Panc1 (cell line): ENCODE data around the gene PLEKHA1. TPM values are rescaled to one million over a fixed set of nuclear protein-coding genes. Genes with fewer than 3 reads are reported as not detected.

ENCODE experiments used
- ATAC-seq: fragments of 200-7000 bp; cut with Tn5 transposase; 2 replicates; pipeline ENCODE4 v1.9.1; 2020; ENCODE audit warnings: mild to moderate bottlenecking, moderate library complexity
- BruUV-seq: library from RNA; stranded (reverse); fragments of 400-500 nt; replicated peaks from 2 replicates; lab custom pipeline; 2021; lab: Mats Ljungman, UMichigan
- CTCF ChIA-PET: fragments of 300-600 bp; sonication (Branson Sonifier 250); formaldehyde crosslinking; loops from one replicate; lab custom pipeline; 2022; ENCODE audit warnings: antibody characterized with exemption; lab: Charles Lee
- POLR2A ChIA-PET: fragments of 300-600 bp; sonication (Branson Sonifier 250); formaldehyde crosslinking; loops from one replicate; lab custom pipeline; 2022; ENCODE audit warnings: antibody characterized with exemption; lab: Charles Lee
- DNase-seq: peaks from one replicate; pipeline ENCODE4 v3.0.0-alpha.2; 2010; ENCODE audit warnings: low read depth, low spot score
- H3K27ac ChIP-seq: 2 replicates; pipeline ENCODE4 v1.5.1; 2011; ENCODE audit warnings: mild to moderate bottlenecking, low read length, inconsistent platforms
- H3K27me3 ChIP-seq: fragments of 200-500 bp; sonication (Bioruptor generic); 2 replicates; pipeline ENCODE4 v1.6.0; 2014; ENCODE audit warnings: low read length, inconsistent platforms; ENCODE audit not compliant: control insufficient read depth, insufficient read depth
- H3K36me3 ChIP-seq: fragments of 200-500 bp; sonication (Bioruptor generic); 2 replicates; pipeline ENCODE4 v1.5.1; 2014; ENCODE audit warnings: inconsistent platforms, mild to moderate bottlenecking, low read length, moderate library complexity; ENCODE audit not compliant: control insufficient read depth, insufficient read depth
- H3K4me1 ChIP-seq: 2 replicates; pipeline ENCODE4 v1.5.1; 2011; ENCODE audit warnings: inconsistent platforms, mild to moderate bottlenecking, low read length, moderate library complexity; ENCODE audit not compliant: control insufficient read depth, insufficient read depth
- H3K4me3 ChIP-seq, 2 experiments: 2 replicates each; pipeline ENCODE4 v1.5.1; 2011 to 2012; ENCODE audit warnings: low read depth in 2 of 2, low read length in 2 of 2, mild to moderate bottlenecking in 2 of 2, inconsistent platforms in 1 of 2, moderate library complexity in 1 of 2
- H3K9me3 ChIP-seq: fragments of 200-500 bp; sonication (Bioruptor generic); 2 replicates; pipeline ENCODE4 v1.5.1; 2014; ENCODE audit warnings: low read depth, mild to moderate bottlenecking, inconsistent platforms, low read length, moderate library complexity; ENCODE audit not compliant: control insufficient read depth, insufficient read depth
- POLR2AphosphoS5 ChIP-seq: IDR thresholded peaks from 2 replicates; pipeline ENCODE4 v1.6.1; 2012; ENCODE audit warnings: mild to moderate bottlenecking, low read depth, low read length, moderate library complexity
- SIN3A ChIP-seq: IDR thresholded peaks from 2 replicates; pipeline ENCODE4 v1.6.1; 2012; ENCODE audit warnings: low read depth, mild to moderate bottlenecking, low read length, moderate library complexity, borderline replicate concordance; ENCODE audit not compliant: insufficient read depth
- TCF7L2 ChIP-seq: IDR thresholded peaks from 2 replicates; pipeline ENCODE4 v1.6.1; 2011; ENCODE audit warnings: mild to moderate bottlenecking, low read depth, low read length, inconsistent platforms
- in situ Hi-C: cut with HindIII; loops from 2 replicates; pipeline ENCODE4 v1.10.0; 2016; ENCODE audit warnings: low sequenced_read_pairs, low pct_unique_long_range_greater_than_20kb
- intact Hi-C: fragments of 100-400 bp; cut with micrococcal nuclease; formaldehyde crosslinking; loops from one replicate; pipeline ENCODE4 v1.10.0; 2022; ENCODE audit not compliant: unreplicated experiment
- total RNA-seq: library from RNA; stranded (reverse); gene quantifications from one replicate; pipeline ENCODE4 v1.2.1, GENCODE V29; 2021; ENCODE audit not compliant: unreplicated experiment
- TF ChIP-seq, protein P1 (sequence below), 2 experiments: IDR thresholded peaks; 2 replicates each; pipeline ENCODE4 v1.6.1; 2011 to 2012; ENCODE audit warnings: low read depth in 2 of 2, control low read depth in 1 of 2, low read length in 1 of 2, mild to moderate bottlenecking in 1 of 2, moderate library complexity in 1 of 2; ENCODE audit not compliant: insufficient read depth in 1 of 2
- TF ChIP-seq, protein P2 (sequence below): fragments of 450-650 bp; IDR thresholded peaks from 2 replicates; pipeline ENCODE4 v1.5.1; 2017; ENCODE audit warnings: mild to moderate bottlenecking

PLEKHA1 gene
- total RNA-seq, 1 experiment from 2014 or later = 95.5 TPM

DNA sequence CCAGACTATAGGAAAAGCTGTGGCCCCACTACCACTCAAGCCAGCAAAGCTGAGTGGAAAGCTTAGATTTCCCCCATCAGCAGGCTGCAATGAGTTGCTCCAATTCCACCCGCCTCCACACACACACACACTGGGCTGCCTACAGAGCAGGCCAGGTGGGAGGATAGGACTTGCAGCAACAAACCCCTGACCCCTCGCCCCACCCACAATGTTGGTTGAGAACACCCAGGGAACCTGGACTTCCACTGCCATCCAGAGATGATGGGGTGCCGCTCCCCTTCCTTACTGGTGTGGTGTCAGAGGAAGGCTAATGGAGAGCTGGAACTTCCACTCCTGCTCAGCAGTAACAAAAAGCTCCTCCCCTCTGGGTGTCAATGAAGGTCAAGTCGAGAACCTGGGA is 16.8 kb upstream of the PLEKHA1 start:
- DNase-seq = no peak
- CTCF ChIA-PET = no interaction called here

DNA sequence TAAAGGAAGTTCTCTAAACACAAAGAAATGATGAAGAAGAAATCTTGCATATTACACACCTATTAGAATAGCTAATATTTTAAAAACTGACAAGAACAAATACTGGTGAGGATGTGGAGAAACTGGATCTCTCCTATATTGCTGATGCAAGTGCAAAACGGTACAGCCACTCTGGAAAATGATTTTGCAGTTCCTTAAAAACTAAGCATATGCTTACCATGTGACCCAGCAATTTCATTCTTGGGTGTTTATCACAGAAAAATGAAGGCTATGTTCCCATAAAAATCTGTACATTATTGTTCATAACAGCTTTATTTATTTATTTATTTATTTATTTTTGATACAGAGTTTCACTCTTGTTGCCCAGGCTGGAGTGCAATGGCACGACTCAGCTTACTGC is 14.9 kb upstream of the PLEKHA1 start:
- DNase-seq (no peak), ATAC-seq (no peak)
- Histone ChIP-seq H3K9me3 (no peaks in the 10 kb centered on the region), H3K36me3 (no peaks in the 10 kb centered on the region), H3K27me3 (no peaks in the 10 kb centered on the region), H3K27ac (no peak overlapping the region), H3K4me3 (no peak overlapping the region), H3K4me1 (no peaks in the 10 kb centered on the region)
- TF ChIP-seq SIN3A (no peak), POLR2AphosphoS5 (no peak)
- TF ChIP-seq, protein P1, sequence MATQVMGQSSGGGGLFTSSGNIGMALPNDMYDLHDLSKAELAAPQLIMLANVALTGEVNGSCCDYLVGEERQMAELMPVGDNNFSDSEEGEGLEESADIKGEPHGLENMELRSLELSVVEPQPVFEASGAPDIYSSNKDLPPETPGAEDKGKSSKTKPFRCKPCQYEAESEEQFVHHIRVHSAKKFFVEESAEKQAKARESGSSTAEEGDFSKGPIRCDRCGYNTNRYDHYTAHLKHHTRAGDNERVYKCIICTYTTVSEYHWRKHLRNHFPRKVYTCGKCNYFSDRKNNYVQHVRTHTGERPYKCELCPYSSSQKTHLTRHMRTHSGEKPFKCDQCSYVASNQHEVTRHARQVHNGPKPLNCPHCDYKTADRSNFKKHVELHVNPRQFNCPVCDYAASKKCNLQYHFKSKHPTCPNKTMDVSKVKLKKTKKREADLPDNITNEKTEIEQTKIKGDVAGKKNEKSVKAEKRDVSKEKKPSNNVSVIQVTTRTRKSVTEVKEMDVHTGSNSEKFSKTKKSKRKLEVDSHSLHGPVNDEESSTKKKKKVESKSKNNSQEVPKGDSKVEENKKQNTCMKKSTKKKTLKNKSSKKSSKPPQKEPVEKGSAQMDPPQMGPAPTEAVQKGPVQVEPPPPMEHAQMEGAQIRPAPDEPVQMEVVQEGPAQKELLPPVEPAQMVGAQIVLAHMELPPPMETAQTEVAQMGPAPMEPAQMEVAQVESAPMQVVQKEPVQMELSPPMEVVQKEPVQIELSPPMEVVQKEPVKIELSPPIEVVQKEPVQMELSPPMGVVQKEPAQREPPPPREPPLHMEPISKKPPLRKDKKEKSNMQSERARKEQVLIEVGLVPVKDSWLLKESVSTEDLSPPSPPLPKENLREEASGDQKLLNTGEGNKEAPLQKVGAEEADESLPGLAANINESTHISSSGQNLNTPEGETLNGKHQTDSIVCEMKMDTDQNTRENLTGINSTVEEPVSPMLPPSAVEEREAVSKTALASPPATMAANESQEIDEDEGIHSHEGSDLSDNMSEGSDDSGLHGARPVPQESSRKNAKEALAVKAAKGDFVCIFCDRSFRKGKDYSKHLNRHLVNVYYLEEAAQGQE (IDR thresholded peaks at IDR 0.05; ENCODE audit: insufficient read depth in 1 of 2, low read depth in 2 of 2, low read length in 1 of 2) = no peak
- POLR2A ChIA-PET = no interaction called here
- intact Hi-C loops (no loop called here), in situ Hi-C loops (no loop called here)
- no TSS peak for BruUV-seq
- CTCF ChIA-PET = interaction anchor here (0.6 to 0.7 kb wide), 2 partner anchors 61 to 1614 kb away, joined by 4 to 6 read pairs; no protein-coding TSS in a partner anchor

More for the DNA sequence above, 16.8 kb upstream of the PLEKHA1 start:
- POLR2A ChIA-PET = interaction anchor here (0.9 kb wide), 1 partner anchor 13 kb away, joined by 3 read pairs; no protein-coding TSS in a partner anchor
- Histone ChIP-seq H3K36me3 (no peaks in the 10 kb centered on the region), H3K9me3 (no peaks in the 10 kb centered on the region), H3K4me3 (no peak overlapping the region), H3K27me3 (no peaks in the 10 kb centered on the region), H3K4me1 (no peaks in the 10 kb centered on the region), H3K27ac (no peak overlapping the region)
- no TSS peak for BruUV-seq
- no peak for ATAC-seq
- intact Hi-C loops (no loop called here), in situ Hi-C loops (no loop called here)
- TF ChIP-seq, protein P2, sequence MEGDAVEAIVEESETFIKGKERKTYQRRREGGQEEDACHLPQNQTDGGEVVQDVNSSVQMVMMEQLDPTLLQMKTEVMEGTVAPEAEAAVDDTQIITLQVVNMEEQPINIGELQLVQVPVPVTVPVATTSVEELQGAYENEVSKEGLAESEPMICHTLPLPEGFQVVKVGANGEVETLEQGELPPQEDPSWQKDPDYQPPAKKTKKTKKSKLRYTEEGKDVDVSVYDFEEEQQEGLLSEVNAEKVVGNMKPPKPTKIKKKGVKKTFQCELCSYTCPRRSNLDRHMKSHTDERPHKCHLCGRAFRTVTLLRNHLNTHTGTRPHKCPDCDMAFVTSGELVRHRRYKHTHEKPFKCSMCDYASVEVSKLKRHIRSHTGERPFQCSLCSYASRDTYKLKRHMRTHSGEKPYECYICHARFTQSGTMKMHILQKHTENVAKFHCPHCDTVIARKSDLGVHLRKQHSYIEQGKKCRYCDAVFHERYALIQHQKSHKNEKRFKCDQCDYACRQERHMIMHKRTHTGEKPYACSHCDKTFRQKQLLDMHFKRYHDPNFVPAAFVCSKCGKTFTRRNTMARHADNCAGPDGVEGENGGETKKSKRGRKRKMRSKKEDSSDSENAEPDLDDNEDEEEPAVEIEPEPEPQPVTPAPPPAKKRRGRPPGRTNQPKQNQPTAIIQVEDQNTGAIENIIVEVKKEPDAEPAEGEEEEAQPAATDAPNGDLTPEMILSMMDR = no peak
- TF ChIP-seq POLR2AphosphoS5 (no peak), TCF7L2 (no peak), SIN3A (no peak)
- TF ChIP-seq, protein P1 (IDR thresholded peaks at IDR 0.05; ENCODE audit: insufficient read depth in 1 of 2, low read depth in 2 of 2, low read length in 1 of 2) = no peak
